Neural progenitor cell (in vitro differentiated cells): ENCODE data around the gene HPGDS.

ENCODE experiments used
- EZH2phosphoT487 ChIP-seq: fragments of 200-600 bp; sonication (generic); IDR thresholded peaks from 2 replicates; pipeline ENCODE4 v1.6.1; 2017; ENCODE audit warnings: antibody characterized with exemption
- TF ChIP-seq, protein P1 (sequence below): fragments of 200-600 bp; sonication (generic); IDR thresholded peaks from 2 replicates; pipeline ENCODE4 v1.5.1; 2017; ENCODE audit warnings: antibody characterized with exemption, mild to moderate bottlenecking

DNA sequence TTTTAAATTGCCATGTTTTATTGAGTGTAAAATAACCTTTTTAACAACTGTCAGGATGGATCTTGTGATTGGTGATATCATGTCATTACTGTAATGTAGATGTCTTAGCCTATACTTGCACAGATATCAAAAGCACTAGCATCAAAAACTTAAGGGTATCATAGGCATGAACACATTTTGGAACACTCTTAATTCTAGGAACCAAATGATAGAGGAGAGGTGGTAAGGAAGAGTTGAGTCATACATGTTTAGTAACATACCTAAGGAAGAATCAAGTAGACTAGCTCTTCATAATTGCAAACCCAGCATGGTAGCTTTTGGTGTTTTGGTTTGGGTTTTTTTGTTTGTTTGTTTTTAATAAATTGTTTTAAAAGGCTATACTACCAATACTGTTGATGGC is 91.5 kb downstream of the HPGDS start:
- TF ChIP-seq, protein P1, sequence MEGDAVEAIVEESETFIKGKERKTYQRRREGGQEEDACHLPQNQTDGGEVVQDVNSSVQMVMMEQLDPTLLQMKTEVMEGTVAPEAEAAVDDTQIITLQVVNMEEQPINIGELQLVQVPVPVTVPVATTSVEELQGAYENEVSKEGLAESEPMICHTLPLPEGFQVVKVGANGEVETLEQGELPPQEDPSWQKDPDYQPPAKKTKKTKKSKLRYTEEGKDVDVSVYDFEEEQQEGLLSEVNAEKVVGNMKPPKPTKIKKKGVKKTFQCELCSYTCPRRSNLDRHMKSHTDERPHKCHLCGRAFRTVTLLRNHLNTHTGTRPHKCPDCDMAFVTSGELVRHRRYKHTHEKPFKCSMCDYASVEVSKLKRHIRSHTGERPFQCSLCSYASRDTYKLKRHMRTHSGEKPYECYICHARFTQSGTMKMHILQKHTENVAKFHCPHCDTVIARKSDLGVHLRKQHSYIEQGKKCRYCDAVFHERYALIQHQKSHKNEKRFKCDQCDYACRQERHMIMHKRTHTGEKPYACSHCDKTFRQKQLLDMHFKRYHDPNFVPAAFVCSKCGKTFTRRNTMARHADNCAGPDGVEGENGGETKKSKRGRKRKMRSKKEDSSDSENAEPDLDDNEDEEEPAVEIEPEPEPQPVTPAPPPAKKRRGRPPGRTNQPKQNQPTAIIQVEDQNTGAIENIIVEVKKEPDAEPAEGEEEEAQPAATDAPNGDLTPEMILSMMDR, result no peak
- TF ChIP-seq EZH2phosphoT487, result no peak
